H9 (cell line): ENCODE data around the gene CBX3. TPM values are rescaled to one million over a fixed set of nuclear protein-coding genes. Genes with fewer than 3 reads are reported as not detected.
A peak's percentile ranks its signal among the peaks of the same experiment; 100 is the strongest.

Experiments
- DNase-seq: peaks from one replicate; pipeline ENCODE4 v3.0.0-alpha.2; 2017
- H2AFZ ChIP-seq: one replicate; pipeline ENCODE4 v1.6.1; 2013; ENCODE audit warnings: mild to moderate bottlenecking, low read length, control low read depth, moderate library complexity
- H2AK5ac ChIP-seq: 2 replicates; pipeline ENCODE4 v1.6.1; 2013; ENCODE audit warnings: low read length, control low read depth, mixed read lengths; ENCODE audit not compliant: insufficient read length
- H2BK120ac ChIP-seq: one replicate; pipeline ENCODE4 v1.6.1; 2013; ENCODE audit warnings: low read depth, mild to moderate bottlenecking, low read length, control low read depth, inconsistent platforms; ENCODE audit not compliant: poor library complexity, severe bottlenecking
- H2BK12ac ChIP-seq: 2 replicates; pipeline ENCODE4 v1.6.1; 2013; ENCODE audit warnings: low read length, control low read depth, mixed read lengths, low read depth; ENCODE audit not compliant: insufficient read length
- H2BK15ac ChIP-seq: 2 replicates; pipeline ENCODE4 v1.6.1; 2013; ENCODE audit warnings: low read depth, low read length, control low read depth
- H2BK20ac ChIP-seq: one replicate; pipeline ENCODE4 v1.6.1; 2013; ENCODE audit warnings: low read depth, mild to moderate bottlenecking, low read length, control low read depth, inconsistent platforms; ENCODE audit not compliant: poor library complexity, severe bottlenecking
- H2BK5ac ChIP-seq: 2 replicates; pipeline ENCODE4 v1.6.1; 2013; ENCODE audit warnings: low read length, control low read depth, mixed read lengths; ENCODE audit not compliant: insufficient read length
- H3K14ac ChIP-seq: 2 replicates; pipeline ENCODE4 v1.6.1; 2013; ENCODE audit warnings: low read length, control low read depth; ENCODE audit not compliant: insufficient read depth
- H3K18ac ChIP-seq: 2 replicates; pipeline ENCODE4 v1.6.1; 2013; ENCODE audit warnings: low read depth, mild to moderate bottlenecking, mixed read lengths, low read length, control low read depth; ENCODE audit not compliant: insufficient read length
- H3K23ac ChIP-seq: 2 replicates; pipeline ENCODE4 v1.6.1; 2013; ENCODE audit warnings: low read length, control low read depth, mixed read lengths, low read depth; ENCODE audit not compliant: insufficient read length
- H3K23me2 ChIP-seq: 2 replicates; pipeline ENCODE4 v1.6.1; 2013; ENCODE audit warnings: low read depth, mild to moderate bottlenecking, mixed read lengths, low read length, control low read depth; ENCODE audit not compliant: insufficient read length, poor library complexity, severe bottlenecking
- H3K27ac ChIP-seq: 2 replicates; pipeline ENCODE4 v1.5.1; 2013; ENCODE audit warnings: low read length, control low read depth, mixed read lengths, low read depth; ENCODE audit not compliant: insufficient read length
- H3K27me3 ChIP-seq: 2 replicates; pipeline ENCODE4 v1.6.1; 2013; ENCODE audit warnings: low read length, control low read depth, inconsistent platforms; ENCODE audit not compliant: insufficient read depth
- H3K4ac ChIP-seq: 2 replicates; pipeline ENCODE4 v1.6.1; 2013; ENCODE audit warnings: low read depth, mild to moderate bottlenecking, control low read depth, inconsistent platforms, low read length, moderate library complexity
- H3K4me1 ChIP-seq: 2 replicates; pipeline ENCODE4 v1.6.1; 2013; ENCODE audit warnings: low read length, control low read depth, inconsistent platforms; ENCODE audit not compliant: insufficient read depth
- H3K4me2 ChIP-seq: 2 replicates; pipeline ENCODE4 v1.6.1; 2013; ENCODE audit warnings: low read length, control low read depth, mixed read lengths; ENCODE audit not compliant: insufficient read length, insufficient read depth
- H3K56ac ChIP-seq: 2 replicates; pipeline ENCODE4 v1.6.1; 2013; ENCODE audit warnings: low read depth, mild to moderate bottlenecking, mixed read lengths, low read length, control low read depth; ENCODE audit not compliant: insufficient read length
- H3K79me1 ChIP-seq: 2 replicates; pipeline ENCODE4 v1.6.1; 2013; ENCODE audit warnings: low read depth, mild to moderate bottlenecking, moderate library complexity, low read length, control low read depth, inconsistent platforms; ENCODE audit not compliant: insufficient read depth, poor library complexity, severe bottlenecking
- H3K79me2 ChIP-seq: 2 replicates; pipeline ENCODE4 v1.6.1; 2013; ENCODE audit warnings: low read length, control low read depth, inconsistent platforms; ENCODE audit not compliant: insufficient read depth
- H3K9ac ChIP-seq: 2 replicates; pipeline ENCODE4 v1.6.1; 2013; ENCODE audit warnings: low read length, control low read depth, mixed read lengths; ENCODE audit not compliant: insufficient read length; ENCODE audit errors: extremely low read depth
- H3K9me3 ChIP-seq: one replicate; pipeline ENCODE4 v1.6.1; 2013; ENCODE audit warnings: low read depth, low read length, inconsistent platforms; ENCODE audit not compliant: control insufficient read depth
- H3T11ph ChIP-seq: one replicate; pipeline ENCODE4 v1.6.1; 2013; ENCODE audit warnings: mild to moderate bottlenecking, low read length, control low read depth, inconsistent platforms
- H4K20me1 ChIP-seq: one replicate; pipeline ENCODE4 v1.6.1; 2013; ENCODE audit not compliant: control insufficient read depth, insufficient read length, insufficient read depth
- H4K5ac ChIP-seq: 2 replicates; pipeline ENCODE4 v1.6.1; 2013; ENCODE audit warnings: low read depth, mild to moderate bottlenecking, mixed read lengths, low read length, control low read depth; ENCODE audit not compliant: insufficient read length
- H4K8ac ChIP-seq: replicated peaks from 2 replicates; pipeline ENCODE4 v1.6.1; 2013; ENCODE audit warnings: low read length, control low read depth, mixed read lengths, low read depth; ENCODE audit not compliant: insufficient read length
- H4K91ac ChIP-seq: 2 replicates; pipeline ENCODE4 v1.6.1; 2013; ENCODE audit warnings: low read depth, mild to moderate bottlenecking, moderate library complexity, mixed read lengths, low read length, control low read depth; ENCODE audit not compliant: insufficient read length
- H3K27ac Mint-ChIP-seq, 3 experiments: 2 replicates in 2 of 3; 3 replicates in 1 of 3; pipeline ENCODE4 v1.8.0; 2020 to 2021; ENCODE audit warnings: mixed read lengths in 3 of 3, mild to moderate bottlenecking in 1 of 3, moderate library complexity in 1 of 3
- H3K27me3 Mint-ChIP-seq: 2 replicates; pipeline ENCODE4 v1.8.0; 2021; ENCODE audit warnings: low read depth, mild to moderate bottlenecking, moderate library complexity, mixed read lengths
- H3K36me3 Mint-ChIP-seq, 3 experiments: 2 replicates in 2 of 3; 3 replicates in 1 of 3; pipeline ENCODE4 v1.8.0; 2020 to 2021; ENCODE audit warnings: low read depth in 3 of 3, mixed read lengths in 3 of 3; ENCODE audit not compliant: insufficient read depth in 1 of 3
- H3K4me1 Mint-ChIP-seq, 2 experiments: 2 replicates each; pipeline ENCODE4 v1.8.0; 2020; ENCODE audit warnings: mixed read lengths in 2 of 2
- H3K4me3 Mint-ChIP-seq, 2 experiments: 2 replicates in 1 of 2; 3 replicates in 1 of 2; pipeline ENCODE4 v1.8.0; 2020 to 2021; ENCODE audit warnings: mild to moderate bottlenecking in 2 of 2, mixed read lengths in 2 of 2, moderate library complexity in 1 of 2
- H3K9me3 Mint-ChIP-seq, 2 experiments: 2 replicates in 1 of 2; 3 replicates in 1 of 2; pipeline ENCODE4 v1.8.0; 2020; ENCODE audit warnings: mild to moderate bottlenecking in 2 of 2, mixed read lengths in 2 of 2, moderate library complexity in 1 of 2
- CTCF ChIP-seq: fragments of 200-600 bp; sonication (generic); conservative IDR thresholded peaks from 3 replicates; pipeline ENCODE4 v1.8.0; 2021; ENCODE audit warnings: antibody characterized with exemption, mild to moderate bottlenecking
- WGBS: extraction: QIAGEN DNeasy Blood & Tissue Kit; methylation state at CpG from one replicate; pipeline ENCODE4 v1.1.7; 2013; ENCODE audit warnings: missing lambda C conversion rate, low lambda C conversion rate, mixed read lengths; ENCODE audit not compliant: insufficient read length; ENCODE audit errors: extremely low coverage; 5-methylcytosine and 5-hydroxymethylcytosine counted together
- total RNA-seq: library from RNA; stranded (reverse); gene quantifications from 2 replicates; pipeline ENCODE4 v1.2.1, GENCODE V29; 2021

Gene CBX3
- total RNA-seq, 1 experiment from 2014 or later: 288 TPM

GRCh38 chr7:26168458-26169023 is 33.0 kb upstream of the CBX3 start:
- Histone ChIP-seq H3K23ac (no peak overlapping the region), H2BK12ac (no peak overlapping the region), H4K8ac (no peak overlapping the region), H3K23me2 (no peaks in the 10 kb centered on the region), H4K91ac (no peak overlapping the region), H2BK20ac (no peak overlapping the region), H3K79me2 (peaks cover 39% of the 10 kb centered on the region), H2AFZ (no peak overlapping the region), H3K18ac (no peak overlapping the region), H3K9ac (no peak overlapping the region), H3K4me1 (peaks cover 10% of the 10 kb centered on the region), H3K4ac (no peak overlapping the region), H3K9me3 (no peaks in the 10 kb centered on the region), H3K14ac (no peak overlapping the region), H2BK120ac (no peak overlapping the region), H3K27ac (no peak overlapping the region), H3K56ac (no peak overlapping the region), H3K79me1 (peaks cover 14% of the 10 kb centered on the region), H2BK15ac (no peak overlapping the region), H2BK5ac (no peak overlapping the region), H3K27me3 (no peaks in the 10 kb centered on the region), H4K5ac (no peak overlapping the region), H4K20me1 (no peaks in the 10 kb centered on the region), H3K4me2 (peak overlapping the region; percentile 3), H2AK5ac (no peak overlapping the region), H3T11ph (no peak overlapping the region)
- TF ChIP-seq CTCF: peak; percentile 51
- Mint-ChIP-seq H3K36me3 (peaks cover 19 to 51% (median 24%) of the 10 kb centered on the region in 3 experiments; a peak in 6 of 7 replicates), H3K9me3 (peaks cover 0 to 18% of the 10 kb centered on the region in 2 experiments; a peak in 4 of 5 replicates), H3K27me3 (no peaks in the 10 kb centered on the region), H3K4me1 (peaks cover 19 to 27% of the 10 kb centered on the region in 2 experiments), H3K27ac (no peak overlapping the region), H3K4me3 (no peak overlapping the region)
- WGBS: no CpG with 5 or more reads among the region's 6 CpGs
- DNase-seq: no peak
